ENCODE measurements around the gene DCP1A. TPM values are rescaled to one million over a fixed set of nuclear protein-coding genes. Genes with fewer than 3 reads are reported as not detected.

DCP1A gene
- total RNA-seq, 2 experiments from 2014 or later = 21.8 to 23.2 TPM

DNA sequence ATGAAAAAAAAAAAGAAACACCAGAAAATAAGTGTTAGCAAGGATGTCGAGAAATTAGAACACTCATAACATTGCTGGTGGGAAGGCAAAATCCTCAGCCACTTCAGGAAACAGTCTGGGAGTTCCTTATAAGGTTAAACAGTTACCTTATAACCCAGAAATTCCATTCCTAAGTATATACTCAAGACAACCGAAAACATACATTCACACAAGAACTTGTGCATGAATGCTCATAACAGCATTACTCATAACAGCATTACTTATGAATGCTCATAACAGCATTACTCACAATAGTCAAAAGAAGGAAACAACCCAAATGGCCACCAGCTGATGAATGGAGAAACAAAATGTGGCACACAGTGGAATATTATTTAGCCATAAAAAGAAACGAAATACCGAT, 34.8 kb upstream of the DCP1A start:
- CTCF ChIA-PET (ENCODE audit: unreplicated experiment) = no interaction called here
- Histone ChIP-seq H3K4me3 (ENCODE audit: low read depth, low read length, poor library complexity, severe bottlenecking) (no peak overlapping the region), H3K4me1 (ENCODE audit: insufficient read depth, low read length, poor library complexity, severe bottlenecking) (no peaks in the 10 kb centered on the region), H3K9me3 (ENCODE audit: low read length) (no peaks in the 10 kb centered on the region), H4K20me1 (ENCODE audit: insufficient read depth, low read length) (no peaks in the 10 kb centered on the region), H3K9me2 (ENCODE audit: insufficient read depth, low read length) (no peaks in the 10 kb centered on the region), H3K4me2 (ENCODE audit: low read length) (no peak overlapping the region), H3K36me3 (ENCODE audit: insufficient read depth, low read length) (no peaks in the 10 kb centered on the region), H3K79me2 (ENCODE audit: insufficient read depth, low read depth, low read length) (no peaks in the 10 kb centered on the region), H3K27ac (ENCODE audit: low read depth, low read length, poor library complexity, severe bottlenecking) (no peak overlapping the region), H2AFZ (ENCODE audit: low read length) (no peak overlapping the region)
- intact Hi-C loops (cut with micrococcal nuclease; ENCODE audit: unreplicated experiment) = no loop called here
- DNase-seq (ENCODE audit: low spot score) = no peak
- POLR2A ChIA-PET = interaction anchor here (0.6 kb wide), 1 partner anchor 316 kb away, joined by 4 read pairs; no protein-coding TSS in a partner anchor
- TF ChIP-seq EZH2phosphoT487 (IDR thresholded peaks at IDR 0.05; ENCODE audit: borderline replicate concordance, low read depth, low read length) = no peak
- no TSS peak for BruUV-seq (replicated peaks)

DNA sequence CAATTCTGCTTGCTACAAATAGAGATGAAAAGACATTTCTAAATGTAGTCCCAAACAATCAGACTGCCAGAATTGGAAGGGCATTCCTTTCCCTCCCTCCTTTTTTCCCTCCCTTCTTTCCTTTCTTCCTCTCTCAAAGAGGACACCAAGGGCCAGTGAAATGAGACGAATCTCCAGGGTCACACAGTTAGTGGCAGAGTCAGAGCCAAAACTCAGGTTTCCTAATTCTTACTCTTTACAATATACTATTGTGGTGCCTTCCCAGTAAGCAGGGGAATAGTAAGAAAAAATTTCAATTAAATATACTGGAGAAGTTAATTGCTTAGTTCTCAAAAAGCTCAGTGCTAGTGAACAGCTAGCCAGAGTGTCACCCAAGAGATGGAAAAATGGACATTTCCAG, 33.0 kb upstream of the DCP1A start:
- BruUV-seq (replicated peaks) = no TSS peak
- CTCF ChIA-PET (ENCODE audit: unreplicated experiment) = no interaction called here
- DNase-seq (ENCODE audit: low spot score) = no peak

DNA sequence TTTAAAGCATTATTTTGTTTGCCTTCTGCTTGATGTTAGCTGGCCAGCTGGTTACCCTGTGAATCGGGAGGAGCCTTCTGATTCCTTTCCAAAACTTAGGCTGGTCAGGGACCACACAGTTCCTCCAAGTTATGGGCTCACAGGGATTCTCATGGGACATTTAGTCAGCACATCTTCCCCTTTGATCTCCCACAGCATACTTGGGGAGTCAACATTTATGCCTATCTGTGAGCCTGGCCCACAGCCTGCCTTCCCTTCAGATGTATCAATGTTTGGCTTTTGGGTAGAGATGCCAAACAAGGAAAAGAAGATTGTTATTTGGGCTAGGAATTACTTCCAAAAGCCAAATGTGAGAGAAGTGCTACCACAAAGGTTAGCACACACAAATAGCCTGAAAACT, 32.6 kb upstream of the DCP1A start:
- Histone ChIP-seq H3K9me2 (ENCODE audit: insufficient read depth, low read length) (no peaks in the 10 kb centered on the region), H3K9me3 (ENCODE audit: low read length) (no peaks in the 10 kb centered on the region), H2AFZ (ENCODE audit: low read length) (no peak overlapping the region), H3K79me2 (ENCODE audit: insufficient read depth, low read depth, low read length) (no peaks in the 10 kb centered on the region), H3K4me1 (ENCODE audit: insufficient read depth, low read length, poor library complexity, severe bottlenecking) (no peaks in the 10 kb centered on the region), H3K27ac (ENCODE audit: low read depth, low read length, poor library complexity, severe bottlenecking) (no peak overlapping the region), H3K4me3 (ENCODE audit: low read depth, low read length, poor library complexity, severe bottlenecking) (no peak overlapping the region), H4K20me1 (ENCODE audit: insufficient read depth, low read length) (no peaks in the 10 kb centered on the region), H3K4me2 (ENCODE audit: low read length) (no peak overlapping the region), H3K36me3 (ENCODE audit: insufficient read depth, low read length) (no peaks in the 10 kb centered on the region)
- no TSS peak for BruUV-seq (replicated peaks)
- ChIA-PET CTCF (ENCODE audit: unreplicated experiment) (no interaction called here), POLR2A (no interaction called here)
- DNase-seq (ENCODE audit: low spot score) = no peak
- TF ChIP-seq, protein P1, sequence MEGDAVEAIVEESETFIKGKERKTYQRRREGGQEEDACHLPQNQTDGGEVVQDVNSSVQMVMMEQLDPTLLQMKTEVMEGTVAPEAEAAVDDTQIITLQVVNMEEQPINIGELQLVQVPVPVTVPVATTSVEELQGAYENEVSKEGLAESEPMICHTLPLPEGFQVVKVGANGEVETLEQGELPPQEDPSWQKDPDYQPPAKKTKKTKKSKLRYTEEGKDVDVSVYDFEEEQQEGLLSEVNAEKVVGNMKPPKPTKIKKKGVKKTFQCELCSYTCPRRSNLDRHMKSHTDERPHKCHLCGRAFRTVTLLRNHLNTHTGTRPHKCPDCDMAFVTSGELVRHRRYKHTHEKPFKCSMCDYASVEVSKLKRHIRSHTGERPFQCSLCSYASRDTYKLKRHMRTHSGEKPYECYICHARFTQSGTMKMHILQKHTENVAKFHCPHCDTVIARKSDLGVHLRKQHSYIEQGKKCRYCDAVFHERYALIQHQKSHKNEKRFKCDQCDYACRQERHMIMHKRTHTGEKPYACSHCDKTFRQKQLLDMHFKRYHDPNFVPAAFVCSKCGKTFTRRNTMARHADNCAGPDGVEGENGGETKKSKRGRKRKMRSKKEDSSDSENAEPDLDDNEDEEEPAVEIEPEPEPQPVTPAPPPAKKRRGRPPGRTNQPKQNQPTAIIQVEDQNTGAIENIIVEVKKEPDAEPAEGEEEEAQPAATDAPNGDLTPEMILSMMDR (conservative IDR thresholded peaks at IDR 0.05; ENCODE audit: low read length) = no peak
- no peak for TF ChIP-seq EZH2phosphoT487 (IDR thresholded peaks at IDR 0.05; ENCODE audit: borderline replicate concordance, low read depth, low read length)
- intact Hi-C loops (cut with micrococcal nuclease; ENCODE audit: unreplicated experiment) = loop anchor here (10.0 kb wide), 2 partner anchors 135 to 555 kb away; no protein-coding TSS in a partner anchor

More for the DNA sequence above, 33.0 kb upstream of the DCP1A start:
- Histone ChIP-seq H3K27ac (ENCODE audit: low read depth, low read length, poor library complexity, severe bottlenecking) (no peak overlapping the region), H3K4me2 (ENCODE audit: low read length) (no peak overlapping the region), H3K79me2 (ENCODE audit: insufficient read depth, low read depth, low read length) (no peaks in the 10 kb centered on the region), H3K36me3 (ENCODE audit: insufficient read depth, low read length) (no peaks in the 10 kb centered on the region), H3K9me3 (ENCODE audit: low read length) (no peaks in the 10 kb centered on the region), H3K4me1 (ENCODE audit: insufficient read depth, low read length, poor library complexity, severe bottlenecking) (no peaks in the 10 kb centered on the region), H3K9me2 (ENCODE audit: insufficient read depth, low read length) (no peaks in the 10 kb centered on the region), H4K20me1 (ENCODE audit: insufficient read depth, low read length) (no peaks in the 10 kb centered on the region), H3K4me3 (ENCODE audit: low read depth, low read length, poor library complexity, severe bottlenecking) (no peak overlapping the region), H2AFZ (ENCODE audit: low read length) (no peak overlapping the region)
- intact Hi-C loops (cut with micrococcal nuclease; ENCODE audit: unreplicated experiment) = no loop called here
- POLR2A ChIA-PET = interaction anchor here (0.7 to 1.0 kb wide), 2 partner anchors 10 to 519 kb away, joined by 3 to 10 read pairs; no protein-coding TSS in a partner anchor
- TF ChIP-seq, protein P1 (conservative IDR thresholded peaks at IDR 0.05; ENCODE audit: low read length) = no peak
- no peak for TF ChIP-seq EZH2phosphoT487 (IDR thresholded peaks at IDR 0.05; ENCODE audit: borderline replicate concordance, low read depth, low read length)

Measured in OCI-LY7 (cell line).